ENCODE results near the gene DIP2B. TPM values are rescaled to one million over a fixed set of nuclear protein-coding genes. Genes with fewer than 3 reads are reported as not detected.

The DIP2B gene
- total RNA-seq, 6 donors from 2014 or later, result 26.1 to 54.5 (median 29.4) TPM

- H3K4me1 ChIP-seq, result no peaks in the 10 kb centered on the region
- no peaks in the 10 kb centered on the region for H3K27me3 ChIP-seq
- no peak overlapping the region for H3K27ac ChIP-seq
- no peak overlapping the region for H3K4me3 ChIP-seq
- no peak for TF ChIP-seq CTCF (IDR thresholded peaks at IDR 0.05)
- no peak for TF ChIP-seq EP300 (IDR thresholded peaks at IDR 0.05)
- TF ChIP-seq POLR2A (IDR thresholded peaks at IDR 0.05), result no peak
- TF ChIP-seq POLR2AphosphoS5 (IDR thresholded peaks at IDR 0.05), result no peak
- no peak for ATAC-seq (ENCODE audit: low FRiP score in 2 of 2)
- WGBS, 2 donors, result 79% methylated on average over 4 of the region's 4 CpGs
- peaks cover 35 to 99% (median 78%) of the 10 kb centered on the region in 4 donors for H3K36me3 ChIP-seq
- DNase-seq, result no peak
- H3K9me3 ChIP-seq, result no peaks in the 10 kb centered on the region
Measured at GRCh38 chr12:50728841-50729240, 224.1 kb downstream of the DIP2B start.

GRCh38 chr12:50732591-50732990 lies 227.8 kb downstream of the DIP2B start:
- H3K27ac ChIP-seq, result no peak overlapping the region
- H3K4me3 ChIP-seq, result no peak overlapping the region
- H3K27me3 ChIP-seq, result no peaks in the 10 kb centered on the region
- no peaks in the 10 kb centered on the region for H3K9me3 ChIP-seq
- no peaks in the 10 kb centered on the region for H3K4me1 ChIP-seq
- no peak for TF ChIP-seq POLR2A (IDR thresholded peaks at IDR 0.05)
- no peak for TF ChIP-seq EP300 (IDR thresholded peaks at IDR 0.05)
- TF ChIP-seq CTCF (IDR thresholded peaks at IDR 0.05), result no peak
- no peak for TF ChIP-seq POLR2AphosphoS5 (IDR thresholded peaks at IDR 0.05)
- no peak for ATAC-seq (ENCODE audit: low FRiP score in 2 of 2)
- 89 to 91% methylated on average over 9 of the region's 9 CpGs for WGBS, 2 donors
- no peak for DNase-seq
- H3K36me3 ChIP-seq, result peaks cover 24 to 98% (median 73%) of the 10 kb centered on the region in 4 donors

- ATAC-seq (ENCODE audit: low FRiP score in 2 of 2), result no peak
- 85 to 91% methylated on average over 3 of the region's 3 CpGs for WGBS, 2 donors
Measured at GRCh38 chr12:50733706-50734105, 228.9 kb downstream of the DIP2B start.

GRCh38 chr12:50734409-50735263 lies 229.9 kb downstream of the DIP2B start:
- no peak overlapping the region for H3K4me3 ChIP-seq
- peaks cover 19 to 98% (median 77%) of the 10 kb centered on the region in 4 donors for H3K36me3 ChIP-seq
- TF ChIP-seq POLR2AphosphoS5 (IDR thresholded peaks at IDR 0.05) (no peak), CTCF (IDR thresholded peaks at IDR 0.05) (peak in 4 of 6 experiments; percentile 16 to 32 (median 24)), EP300 (IDR thresholded peaks at IDR 0.05) (no peak)
- no peak for DNase-seq
- no peak overlapping the region for H3K27ac ChIP-seq
- no peaks in the 10 kb centered on the region for H3K9me3 ChIP-seq
- ATAC-seq (ENCODE audit: low FRiP score in 2 of 2), result peak in 1 of 2 donors; percentile 28
- no peaks in the 10 kb centered on the region for H3K4me1 ChIP-seq
- 81 to 82% methylated on average over 10 of the region's 10 CpGs for WGBS, 2 donors
- no peaks in the 10 kb centered on the region for H3K27me3 ChIP-seq

More at GRCh38 chr12:50733706-50734105, 228.9 kb downstream of the DIP2B start:
- H3K27me3 ChIP-seq, result no peaks in the 10 kb centered on the region
- no peaks in the 10 kb centered on the region for H3K9me3 ChIP-seq
- no peak overlapping the region for H3K4me3 ChIP-seq
- DNase-seq, result no peak
- H3K4me1 ChIP-seq, result no peaks in the 10 kb centered on the region
- H3K36me3 ChIP-seq, result peaks cover 18 to 98% (median 77%) of the 10 kb centered on the region in 4 donors
- H3K27ac ChIP-seq, result no peak overlapping the region
- no peak for TF ChIP-seq POLR2A (IDR thresholded peaks at IDR 0.05)
- TF ChIP-seq EP300 (IDR thresholded peaks at IDR 0.05), result no peak

- Histone ChIP-seq H3K9me3 (no peaks in the 10 kb centered on the region), H3K27me3 (no peaks in the 10 kb centered on the region), H3K4me3 (no peak overlapping the region), H3K27ac (no peak overlapping the region), H3K4me1 (no peaks in the 10 kb centered on the region), H3K36me3 (peaks cover 39 to 98% (median 79%) of the 10 kb centered on the region in 4 donors)
- 96% methylated on average over 7 of the region's 7 CpGs for WGBS, 2 donors
- DNase-seq (no peak), ATAC-seq (ENCODE audit: low FRiP score in 2 of 2) (no peak)
- TF ChIP-seq CTCF (IDR thresholded peaks at IDR 0.05), result no peak
Measured at GRCh38 chr12:50739611-50740010, 234.8 kb downstream of the DIP2B start.

Data from upper lobe of left lung (tissue), 6 donors.